ENCODE results near the gene MMAA.
"Not testable (repeated sequence)": the region's sequence is repeated elsewhere in the genome, so short reads cannot be mapped to it uniquely, and the experiment has no call there.

The MMAA gene

GRCh38 chr4:145635630-145636029, 16.4 kb downstream of the MMAA start:
- DNase-seq = no peak

DNA sequence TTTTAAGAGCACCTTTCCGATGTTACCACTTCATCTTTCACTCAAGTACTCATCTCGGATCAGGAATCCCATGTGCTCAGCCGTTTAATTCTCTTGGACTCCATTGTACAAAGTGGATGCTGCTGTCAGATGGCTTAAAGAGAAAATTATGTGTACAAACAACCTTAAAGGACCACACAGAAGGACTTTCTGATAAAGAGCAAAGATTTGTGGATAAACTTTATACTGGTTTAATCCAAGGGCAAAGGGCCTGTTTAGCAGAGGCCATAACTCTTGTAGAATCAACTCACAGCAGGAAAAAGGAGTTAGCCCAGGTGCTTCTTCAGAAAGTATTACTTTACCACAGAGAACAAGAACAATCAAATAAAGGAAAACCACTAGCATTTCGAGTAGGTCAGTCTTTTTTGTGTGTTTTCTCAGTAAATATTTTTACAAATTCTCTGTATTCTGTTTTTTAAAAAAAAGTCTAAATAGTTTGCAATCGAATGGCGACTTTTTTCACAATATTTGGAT, 20.1 kb downstream of the MMAA start:
- DNase-seq = no peak

- not testable (repeated sequence) for DNase-seq
These were observed 21.1 kb downstream of the MMAA start for GRCh38 chr4:145640236-145640635.

DNA sequence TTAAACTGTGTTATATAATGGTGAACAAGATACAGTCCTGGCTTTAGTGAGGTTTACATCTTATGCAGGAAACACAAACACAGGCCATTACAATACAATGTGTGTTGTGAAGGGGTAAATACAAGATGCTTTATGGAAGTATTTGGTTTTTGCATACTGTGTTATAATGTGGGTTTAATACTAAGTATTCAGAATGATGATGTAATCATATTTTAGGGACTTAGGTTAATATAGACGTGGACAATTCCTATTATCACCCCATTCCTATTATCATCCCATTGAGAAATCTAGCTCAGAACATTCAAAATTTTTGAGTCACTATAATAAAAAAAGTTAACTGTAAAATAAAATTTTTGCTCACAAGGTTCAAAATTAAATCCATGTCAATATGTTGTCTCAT, 24.1 kb downstream of the MMAA start:
- no peak for DNase-seq

- DNase-seq = no peak
These were observed 25.5 kb downstream of the MMAA start for GRCh38 chr4:145644699-145645098.

DNA sequence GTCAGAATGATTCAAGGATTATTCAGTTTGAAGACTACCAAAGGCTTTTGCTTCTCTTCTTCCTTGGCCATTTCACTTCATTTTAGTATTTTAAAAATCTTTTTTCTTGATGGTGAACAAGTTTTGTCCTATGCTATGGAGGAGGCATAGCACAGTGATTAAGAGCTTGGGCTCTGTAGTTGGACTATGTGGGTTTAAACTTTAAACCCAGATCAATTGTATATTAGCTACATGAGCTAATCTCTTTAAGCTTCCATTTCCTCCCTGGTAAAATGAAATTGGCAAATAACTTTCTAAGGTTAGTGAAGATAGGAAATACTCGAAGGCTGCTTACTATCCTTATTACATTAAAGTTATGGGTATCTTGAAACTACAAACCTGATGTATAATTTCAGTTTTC, 37.0 kb downstream of the MMAA start:
- no peak for DNase-seq

DNA sequence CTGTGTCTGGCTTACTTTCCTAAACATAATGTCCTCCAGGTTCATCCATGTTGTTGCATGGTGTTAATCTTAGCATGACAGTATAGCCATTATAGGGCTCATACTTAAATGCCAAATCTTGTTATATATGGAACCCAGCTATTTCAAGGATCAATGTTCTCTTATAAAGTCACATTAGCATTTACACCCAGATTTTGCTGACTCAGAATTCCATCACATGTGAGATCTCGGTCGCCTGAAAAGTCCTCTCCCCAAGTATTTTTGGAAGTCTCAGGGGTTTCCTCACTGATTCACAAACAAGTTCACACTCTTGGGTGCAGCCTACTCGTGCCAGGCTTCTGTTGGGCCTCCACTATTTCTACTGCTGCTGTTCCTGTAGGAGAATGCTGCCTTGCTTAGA, 40.9 kb downstream of the MMAA start:
- DNase-seq = no peak

GRCh38 chr4:145663194-145663593, 44.0 kb downstream of the MMAA start:
- no peak for DNase-seq

GRCh38 chr4:145665773-145666172, 46.6 kb downstream of the MMAA start:
- no peak for DNase-seq

DNA sequence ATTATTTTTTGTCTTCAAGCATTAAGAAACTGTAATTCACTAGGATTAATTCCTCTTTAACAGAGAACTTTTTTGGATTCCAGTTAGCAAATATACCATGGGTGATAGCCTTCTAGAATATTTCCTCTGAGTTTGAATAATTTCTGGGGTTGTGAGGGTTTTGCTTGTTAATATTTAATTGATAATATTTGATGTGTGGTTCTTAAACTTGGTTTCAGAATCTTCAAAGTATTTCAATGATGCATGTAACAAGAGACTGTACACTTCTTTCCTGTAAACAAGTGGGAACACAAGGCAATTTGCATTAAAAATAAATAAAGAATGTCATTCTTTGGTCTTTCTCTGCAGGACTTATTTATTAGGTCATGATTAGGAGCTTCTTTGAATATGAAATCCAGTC, 51.2 kb downstream of the MMAA start:
- DNase-seq = no peak

GRCh38 chr4:145679520-145679919, 60.3 kb downstream of the MMAA start:
- DNase-seq = peak; percentile 19

DNA sequence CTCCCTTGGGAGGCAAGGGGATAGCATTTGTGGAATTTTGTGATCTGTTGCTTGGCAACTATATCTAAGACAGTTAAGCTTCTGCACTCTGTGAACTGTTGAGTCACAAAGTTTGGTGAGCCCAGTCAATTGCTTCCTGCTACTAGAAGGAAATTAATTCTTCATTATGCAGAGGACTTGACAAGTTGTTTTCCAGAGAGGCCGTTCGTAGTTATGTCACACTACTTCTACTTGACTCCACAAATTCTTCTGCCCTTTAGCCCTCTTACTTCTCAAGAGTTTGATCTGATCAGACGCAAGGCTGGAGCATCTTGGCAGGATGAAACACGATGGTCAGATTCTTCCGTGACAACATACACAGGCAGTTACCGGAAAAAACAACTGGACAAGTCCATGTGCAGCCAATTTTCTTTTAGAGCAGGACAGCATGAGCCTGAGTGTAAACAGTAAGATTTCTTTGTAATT, 60.8 kb downstream of the MMAA start, which contains the start of gene C4orf51:
TSS of gene C4orf51 (plus strand) at position 156 of the 465 bp plus-strand sequence. CDS start at position 214, 58 bp downstream.
- DNase-seq = no peak

DNA sequence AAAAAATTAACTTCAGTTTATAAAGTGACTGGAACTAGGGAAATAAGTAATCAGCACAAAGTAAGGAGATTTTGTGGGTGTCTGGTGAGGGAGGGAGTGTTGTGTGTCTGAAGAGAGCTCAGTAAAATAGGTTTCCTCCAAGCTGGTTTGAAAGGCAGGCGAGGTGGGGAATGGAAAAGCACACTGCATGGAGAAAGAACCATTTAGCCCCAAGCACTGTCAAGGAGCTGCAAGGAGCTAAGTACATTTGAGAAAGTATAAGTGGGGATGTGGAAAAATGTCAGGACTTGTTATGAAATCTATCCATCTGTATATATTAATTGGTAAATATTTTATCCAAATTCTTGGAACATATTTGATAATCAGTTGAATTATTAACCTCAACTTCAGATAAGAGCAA, 61.7 kb downstream of the MMAA start:
- no peak for DNase-seq

DNA sequence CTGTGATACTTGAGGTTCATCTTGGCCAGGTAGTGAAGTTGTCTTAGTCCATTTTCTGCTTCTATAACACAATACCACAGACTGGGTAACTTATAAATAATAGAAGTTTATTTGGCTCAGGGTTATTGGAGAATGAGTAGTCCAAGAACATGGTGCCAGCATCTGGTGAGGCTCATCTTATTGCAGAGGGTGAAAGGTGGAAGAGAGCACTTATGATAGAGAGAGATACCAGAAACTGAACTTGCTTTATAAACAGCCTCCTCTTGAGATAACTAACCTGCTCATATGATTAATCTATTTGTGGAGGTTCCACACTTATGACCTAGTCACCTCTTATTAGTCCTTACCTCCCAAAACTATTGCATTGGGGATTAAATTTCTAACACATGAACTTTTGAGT, 62.3 kb downstream of the MMAA start:
- no peak for DNase-seq

DNA sequence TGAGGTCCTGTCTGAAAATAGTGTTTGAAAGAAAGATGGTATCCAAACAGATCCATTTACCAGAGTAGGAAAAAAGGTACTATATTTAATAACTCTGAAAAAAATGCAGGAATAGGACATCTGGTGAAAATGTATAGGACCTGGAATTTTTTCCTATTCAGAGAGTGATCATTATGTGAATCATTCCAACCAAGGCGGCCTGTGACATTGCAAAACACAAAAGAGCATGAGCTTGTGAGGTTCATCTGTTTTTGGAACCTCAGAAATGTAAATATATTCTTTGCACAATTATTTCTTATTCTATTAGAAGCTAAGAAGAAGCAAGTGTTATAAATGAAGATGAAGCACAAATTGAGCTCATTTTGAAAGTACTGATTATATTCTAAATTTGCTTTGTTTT, 62.8 kb downstream of the MMAA start:
- no peak for DNase-seq

- DNase-seq = no peak
These were observed 67.8 kb downstream of the MMAA start for GRCh38 chr4:145686991-145687390.

DNA sequence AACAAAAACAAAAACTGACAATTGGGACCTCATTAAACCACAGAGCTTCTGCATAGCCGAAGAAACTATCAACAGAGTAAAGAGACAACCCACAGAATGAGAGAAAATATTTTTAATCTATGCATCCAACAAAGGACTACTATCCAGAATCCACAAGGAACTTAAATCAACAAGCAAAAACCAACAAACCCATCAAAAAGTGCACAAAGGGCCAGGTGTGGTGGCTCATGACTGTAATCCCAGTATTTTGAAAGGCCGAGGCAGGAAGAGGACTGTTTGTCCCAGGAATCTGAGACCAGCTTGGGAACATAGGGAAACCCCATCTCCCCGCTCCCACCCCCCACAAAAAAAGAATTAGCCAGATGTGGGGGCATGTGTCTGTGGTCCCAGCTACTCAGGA, 71.4 kb downstream of the MMAA start:
- no peak for DNase-seq

GRCh38 chr4:145691416-145691815, 72.2 kb downstream of the MMAA start:
- DNase-seq = not testable (repeated sequence)

DNA sequence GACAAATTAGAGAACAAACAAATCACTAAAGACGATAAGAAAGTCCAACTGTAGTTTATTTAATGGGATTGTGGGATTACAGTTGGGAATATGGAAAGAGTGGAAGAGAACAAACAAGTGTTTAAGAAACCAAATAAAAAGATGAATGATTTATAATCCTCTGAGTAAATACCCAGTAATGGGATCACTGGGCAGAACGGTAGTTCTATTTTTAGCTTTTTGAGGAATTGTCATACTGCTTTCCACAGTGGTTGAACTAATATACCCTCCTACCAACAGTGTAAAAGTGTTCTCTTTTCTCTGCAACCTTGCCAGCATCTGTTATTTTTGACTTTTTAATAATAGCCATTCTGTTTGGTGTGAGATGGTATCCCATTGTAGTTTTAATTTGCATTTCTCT, 75.7 kb downstream of the MMAA start:
- DNase-seq = no peak

- no peak for DNase-seq
These were observed 78.1 kb downstream of the MMAA start for GRCh38 chr4:145697332-145697731.

GRCh38 chr4:145698507-145698906, 79.3 kb downstream of the MMAA start:
- DNase-seq = no peak

DNA sequence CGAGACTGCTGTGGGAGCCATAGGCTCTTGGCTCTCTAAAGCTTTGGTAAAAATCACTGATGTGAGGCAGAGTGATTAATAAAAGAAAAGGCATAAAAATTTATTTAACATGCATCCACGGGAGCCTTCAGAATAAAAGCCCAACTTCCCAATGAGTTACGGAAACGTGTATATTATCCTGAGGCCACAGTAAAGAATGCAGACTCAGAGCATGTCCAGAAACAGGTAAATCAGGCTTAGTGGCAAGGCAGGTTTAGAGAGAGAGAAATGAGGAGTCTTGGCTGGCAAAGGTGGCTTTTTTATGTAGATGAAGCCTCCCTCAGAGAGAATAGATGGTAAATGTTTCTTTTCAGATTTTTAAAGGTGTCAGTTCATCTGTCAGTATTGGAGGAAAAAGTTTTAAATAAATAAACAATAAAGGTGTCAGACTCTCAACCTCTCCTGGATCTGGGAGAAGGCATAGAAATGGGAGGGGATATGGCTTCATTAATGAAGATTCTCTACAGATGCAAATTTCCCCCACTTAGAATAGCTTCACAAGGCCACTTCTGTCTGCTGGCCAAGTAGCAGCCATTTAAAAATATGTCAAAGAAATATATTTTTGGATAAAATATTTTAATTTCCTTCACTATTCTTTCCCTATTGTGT, 84.8 kb downstream of the MMAA start:
- DNase-seq = no peak

DNA sequence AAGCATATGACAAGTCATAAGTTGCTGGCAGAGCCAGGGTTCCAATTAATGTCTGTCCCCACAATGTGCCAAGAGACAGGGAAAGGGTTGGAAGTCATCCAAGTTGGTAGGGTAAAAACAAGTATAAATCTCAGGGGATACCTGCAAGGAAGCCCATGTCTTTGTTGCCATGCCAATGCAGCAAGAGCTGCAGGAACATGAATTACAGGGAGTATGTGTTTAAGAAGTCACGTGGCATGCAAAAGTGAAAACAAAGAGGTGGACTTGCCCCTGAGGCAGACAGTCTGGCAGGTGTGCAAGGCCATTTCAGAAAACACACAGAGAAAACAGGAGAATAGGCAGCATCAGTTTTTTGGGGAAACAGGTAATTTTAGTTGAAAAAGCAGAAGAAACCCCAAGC, 90.2 kb downstream of the MMAA start:
- DNase-seq = no peak

Measured in T1000 (cell line).